OCI-LY7 (cell line): ENCODE measurements around the gene SLC4A4. TPM values are rescaled to one million over a fixed set of nuclear protein-coding genes. Genes with fewer than 3 reads are reported as not detected.

Experiments used
- BruUV-seq: library from RNA; stranded (reverse); fragments of 400-500 nt; replicated peaks from 2 replicates; lab custom pipeline; 2021; lab: Mats Ljungman, UMichigan
- CTCF ChIA-PET: fragments of 300-600 bp; sonication (Branson Sonifier 250); formaldehyde crosslinking; loops from one replicate; lab custom pipeline; 2022; ENCODE audit warnings: antibody characterized with exemption; ENCODE audit not compliant: unreplicated experiment; lab: Charles Lee
- POLR2A ChIA-PET: fragments of 300-600 bp; sonication (Branson Sonifier 250); formaldehyde crosslinking; loops from one replicate; lab custom pipeline; 2022; ENCODE audit warnings: antibody characterized with exemption; lab: Charles Lee
- DNase-seq: peaks from one replicate; pipeline ENCODE4 v3.0.0-alpha.2; 2015; ENCODE audit warnings: low spot score
- H2AFZ ChIP-seq: fragments of 200-600 bp; sonication (generic), shearing (Covaris generic); 2 replicates; pipeline ENCODE4 v1.6.1; 2014; ENCODE audit warnings: mild to moderate bottlenecking, antibody characterized with exemption, low read length, moderate library complexity
- H3K27ac ChIP-seq: fragments of 200-600 bp; sonication (generic); 2 replicates; pipeline ENCODE4 v1.5.1; 2014; ENCODE audit warnings: mixed run types, low read depth, mild to moderate bottlenecking, moderate library complexity, low read length, inconsistent platforms; ENCODE audit not compliant: poor library complexity, severe bottlenecking
- H3K36me3 ChIP-seq: fragments of 200-600 bp; sonication (generic); 2 replicates; pipeline ENCODE4 v1.6.1; 2014; ENCODE audit warnings: mild to moderate bottlenecking, antibody characterized with exemption, low read length, moderate library complexity, mixed read lengths; ENCODE audit not compliant: insufficient read depth
- H3K4me1 ChIP-seq: fragments of 200-600 bp; sonication (generic); 2 replicates; pipeline ENCODE4 v1.5.1; 2014; ENCODE audit warnings: mild to moderate bottlenecking, low read length; ENCODE audit not compliant: insufficient read depth, poor library complexity, severe bottlenecking
- H3K4me2 ChIP-seq: fragments of 200-600 bp; sonication (generic); 2 replicates; pipeline ENCODE4 v1.6.1; 2014; ENCODE audit warnings: mild to moderate bottlenecking, low read length
- H3K4me3 ChIP-seq: fragments of 200-600 bp; sonication (generic); 2 replicates; pipeline ENCODE4 v1.5.1; 2014; ENCODE audit warnings: mild to moderate bottlenecking, low read depth, low read length; ENCODE audit not compliant: poor library complexity, severe bottlenecking
- H3K79me2 ChIP-seq: fragments of 200-600 bp; sonication (generic); 2 replicates; pipeline ENCODE4 v1.6.1; 2016; ENCODE audit warnings: low read depth, mild to moderate bottlenecking, low read length, moderate library complexity, mixed read lengths; ENCODE audit not compliant: insufficient read depth
- H3K9me2 ChIP-seq: fragments of 200-600 bp; sonication (generic); 2 replicates; pipeline ENCODE4 v1.6.1; 2016; ENCODE audit warnings: mild to moderate bottlenecking, low read length, mixed read lengths; ENCODE audit not compliant: insufficient read depth
- H3K9me3 ChIP-seq: fragments of 200-600 bp; sonication (generic); 2 replicates; pipeline ENCODE4 v1.6.1; 2014; ENCODE audit warnings: mild to moderate bottlenecking, mixed run types, low read length, mixed read lengths
- H4K20me1 ChIP-seq: fragments of 200-600 bp; sonication (generic); 2 replicates; pipeline ENCODE4 v1.6.1; 2014; ENCODE audit warnings: mild to moderate bottlenecking, antibody characterized with exemption, low read length, moderate library complexity, mixed read lengths; ENCODE audit not compliant: insufficient read depth
- EZH2phosphoT487 ChIP-seq: fragments of 200-600 bp; sonication (generic); IDR thresholded peaks from 2 replicates; pipeline ENCODE4 v1.6.1; 2018; ENCODE audit warnings: low read depth, borderline replicate concordance, mild to moderate bottlenecking, mixed run types, antibody characterized with exemption, low read length, moderate library complexity, mixed read lengths
- intact Hi-C: fragments of 100-400 bp; cut with micrococcal nuclease; formaldehyde crosslinking; loops from one replicate; pipeline ENCODE4 v1.10.0; 2022; ENCODE audit not compliant: unreplicated experiment
- total RNA-seq, 2 experiments: library from RNA; depleted of rRNA in 1 of 2; stranded (reverse); fragments of >200 nt in 1 of 2; shearing (Covaris generic) in 1 of 2; gene quantifications; 2 replicates each; pipeline ENCODE4 v1.2.3, GENCODE V29; 2014 to 2022
- TF ChIP-seq, protein P1 (sequence below): fragments of 200-600 bp; sonication (generic); conservative IDR thresholded peaks from 2 replicates; pipeline ENCODE4 v1.5.1; 2014; ENCODE audit warnings: mild to moderate bottlenecking, antibody characterized with exemption, low read length, moderate library complexity, mixed read lengths

SLC4A4 gene
- total RNA-seq, 2 experiments from 2014 or later, result not detected

DNA sequence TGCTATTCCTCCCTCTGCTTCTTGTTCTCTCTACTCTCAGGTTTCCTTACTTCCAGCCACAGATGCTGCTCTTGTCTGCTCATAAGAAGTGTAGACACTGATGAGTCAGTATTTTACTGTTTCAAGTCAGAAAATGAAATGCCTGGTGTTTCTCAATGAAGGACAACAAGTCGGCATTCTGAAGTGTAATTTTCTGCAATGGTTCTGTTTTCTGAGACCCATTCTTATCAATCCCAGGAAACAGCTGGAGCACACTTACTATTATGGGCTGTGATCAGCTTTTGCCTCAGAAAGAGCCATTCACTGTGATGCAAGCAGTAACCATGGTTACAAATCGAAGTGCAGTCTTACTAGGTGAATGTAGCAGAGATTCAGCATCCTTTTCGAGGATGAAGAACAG, 42.0 kb downstream of the SLC4A4 start:
- no peak overlapping the region for H3K4me3 ChIP-seq
- TF ChIP-seq, protein P1, sequence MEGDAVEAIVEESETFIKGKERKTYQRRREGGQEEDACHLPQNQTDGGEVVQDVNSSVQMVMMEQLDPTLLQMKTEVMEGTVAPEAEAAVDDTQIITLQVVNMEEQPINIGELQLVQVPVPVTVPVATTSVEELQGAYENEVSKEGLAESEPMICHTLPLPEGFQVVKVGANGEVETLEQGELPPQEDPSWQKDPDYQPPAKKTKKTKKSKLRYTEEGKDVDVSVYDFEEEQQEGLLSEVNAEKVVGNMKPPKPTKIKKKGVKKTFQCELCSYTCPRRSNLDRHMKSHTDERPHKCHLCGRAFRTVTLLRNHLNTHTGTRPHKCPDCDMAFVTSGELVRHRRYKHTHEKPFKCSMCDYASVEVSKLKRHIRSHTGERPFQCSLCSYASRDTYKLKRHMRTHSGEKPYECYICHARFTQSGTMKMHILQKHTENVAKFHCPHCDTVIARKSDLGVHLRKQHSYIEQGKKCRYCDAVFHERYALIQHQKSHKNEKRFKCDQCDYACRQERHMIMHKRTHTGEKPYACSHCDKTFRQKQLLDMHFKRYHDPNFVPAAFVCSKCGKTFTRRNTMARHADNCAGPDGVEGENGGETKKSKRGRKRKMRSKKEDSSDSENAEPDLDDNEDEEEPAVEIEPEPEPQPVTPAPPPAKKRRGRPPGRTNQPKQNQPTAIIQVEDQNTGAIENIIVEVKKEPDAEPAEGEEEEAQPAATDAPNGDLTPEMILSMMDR, result no peak
- TF ChIP-seq EZH2phosphoT487, result no peak
- no peaks in the 10 kb centered on the region for H3K4me1 ChIP-seq
- no peak overlapping the region for H2AFZ ChIP-seq
- H3K79me2 ChIP-seq, result no peaks in the 10 kb centered on the region
- POLR2A ChIA-PET, result interaction anchor here (1.3 kb wide), 1 partner anchor 15 kb away, joined by 6 read pairs; no protein-coding TSS in a partner anchor
- H3K9me3 ChIP-seq, result no peaks in the 10 kb centered on the region
- no peak overlapping the region for H3K27ac ChIP-seq
- CTCF ChIA-PET, result no interaction called here
- no peaks in the 10 kb centered on the region for H4K20me1 ChIP-seq
- no peaks in the 10 kb centered on the region for H3K36me3 ChIP-seq
- no peaks in the 10 kb centered on the region for H3K9me2 ChIP-seq
- DNase-seq, result no peak
- no peak overlapping the region for H3K4me2 ChIP-seq
- intact Hi-C loops, result no loop called here
- BruUV-seq, result no TSS peak

DNA sequence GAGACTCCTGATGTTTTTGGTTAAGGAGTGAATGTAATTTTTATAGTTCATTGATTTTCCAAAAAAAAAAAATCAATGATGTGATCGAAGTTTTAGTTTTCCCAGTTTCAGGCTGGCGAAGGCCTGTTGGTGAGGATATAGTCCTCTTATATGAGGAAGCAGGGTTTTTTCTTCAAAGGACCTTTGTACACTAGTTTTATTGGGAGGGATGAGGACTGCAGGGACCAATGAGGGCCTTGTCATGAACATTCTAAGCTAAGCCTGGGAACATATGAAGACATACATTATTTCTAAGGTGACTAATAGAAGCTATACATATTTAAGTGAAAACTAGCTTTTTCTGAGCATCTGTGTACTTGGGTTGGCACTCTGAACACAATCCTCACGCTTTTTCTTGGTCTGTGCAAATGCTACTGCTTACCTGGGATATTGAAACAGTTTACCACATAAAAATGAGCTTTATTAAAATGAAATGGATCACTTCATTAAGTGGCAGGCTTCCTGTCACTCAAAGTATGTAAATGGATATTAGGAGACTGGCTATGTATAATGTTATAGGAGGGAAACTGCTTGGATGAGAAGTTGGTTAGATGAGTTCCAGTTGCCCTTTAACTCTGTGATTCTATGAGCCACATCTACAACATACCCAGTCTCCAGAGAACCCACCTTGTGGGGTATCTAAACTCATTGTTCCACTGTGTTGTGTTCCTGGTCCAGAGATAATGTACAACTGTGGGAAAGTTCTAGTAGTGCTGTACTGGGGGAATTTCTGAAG, 43.5 kb downstream of the SLC4A4 start:
- DNase-seq, result no peak
- no TSS peak for BruUV-seq
- no peak overlapping the region for H3K4me3 ChIP-seq
- ChIA-PET POLR2A (interaction anchor here (0.6 to 1.3 kb wide), 7 partner anchors 13 to 792 kb away, joined by 3 to 6 read pairs (median 3); no protein-coding TSS in a partner anchor), CTCF (no interaction called here)
- no peaks in the 10 kb centered on the region for H3K9me2 ChIP-seq
- H3K27ac ChIP-seq, result no peak overlapping the region
- TF ChIP-seq, protein P1, result no peak
- no peak for TF ChIP-seq EZH2phosphoT487
- intact Hi-C loops, result no loop called here
- H3K4me1 ChIP-seq, result no peaks in the 10 kb centered on the region
- H2AFZ ChIP-seq, result no peak overlapping the region
- H3K9me3 ChIP-seq, result no peaks in the 10 kb centered on the region
- H3K36me3 ChIP-seq, result no peaks in the 10 kb centered on the region
- no peak overlapping the region for H3K4me2 ChIP-seq
- H4K20me1 ChIP-seq, result no peaks in the 10 kb centered on the region
- no peaks in the 10 kb centered on the region for H3K79me2 ChIP-seq

DNA sequence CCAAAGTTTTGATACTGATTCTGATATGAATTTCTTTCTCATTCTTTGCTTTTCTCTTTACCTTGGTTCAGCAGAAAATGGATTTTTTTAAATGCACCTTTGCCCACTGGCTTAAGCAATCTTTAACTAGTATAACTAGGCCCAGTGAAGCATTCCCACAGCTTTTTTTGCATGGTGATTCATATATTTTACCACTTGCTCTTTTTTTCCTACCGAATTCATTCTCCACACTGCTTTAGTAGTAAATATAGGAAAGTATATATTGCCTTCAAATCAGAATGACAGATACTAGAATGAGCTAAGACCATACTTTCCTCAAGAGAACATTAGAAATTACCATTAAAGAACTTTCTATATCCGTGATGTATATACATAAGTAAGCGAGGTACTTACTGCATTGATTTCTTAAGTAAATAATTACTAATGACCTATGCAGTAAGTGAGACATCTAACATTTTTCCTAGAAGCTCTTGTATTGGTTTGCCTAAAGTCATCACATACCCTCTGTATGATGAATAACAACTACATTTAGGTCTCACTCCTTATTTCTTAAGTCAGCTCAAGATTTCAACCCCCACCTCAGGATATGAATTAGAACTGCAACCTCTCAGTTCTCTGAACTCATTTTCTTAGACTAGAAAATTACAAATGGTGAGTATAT, 44.2 kb downstream of the SLC4A4 start:
- H3K4me1 ChIP-seq, result no peaks in the 10 kb centered on the region
- H3K4me3 ChIP-seq, result no peak overlapping the region
- H4K20me1 ChIP-seq, result no peaks in the 10 kb centered on the region
- no peak for DNase-seq
- no TSS peak for BruUV-seq
- no peaks in the 10 kb centered on the region for H3K9me3 ChIP-seq
- CTCF ChIA-PET, result no interaction called here
- H3K9me2 ChIP-seq, result no peaks in the 10 kb centered on the region
- no peak overlapping the region for H2AFZ ChIP-seq
- no peaks in the 10 kb centered on the region for H3K79me2 ChIP-seq
- intact Hi-C loops, result no loop called here
- POLR2A ChIA-PET, result interaction anchor here (0.6 to 0.8 kb wide), 2 partner anchors 21 to 332 kb away, joined by 3 read pairs; no protein-coding TSS in a partner anchor
- TF ChIP-seq EZH2phosphoT487, result no peak
- TF ChIP-seq, protein P1, result no peak
- H3K27ac ChIP-seq, result no peak overlapping the region
- H3K36me3 ChIP-seq, result no peaks in the 10 kb centered on the region
- H3K4me2 ChIP-seq, result no peak overlapping the region
